HepG2 (cell line): ENCODE results near the gene AFF1. TPM values are rescaled to one million over a fixed set of nuclear protein-coding genes. Genes with fewer than 3 reads are reported as not detected.

Source experiments
- ATF7-NPFF ChIP-seq: sonication (generic); formaldehyde crosslinking; IDR thresholded peaks from 2 replicates; pipeline ENCODE4 v1.8.1; 2023; ENCODE audit warnings: mild to moderate bottlenecking, low read depth, missing genetic modification reagents, moderate library complexity
- CBX2 ChIP-seq, 2 experiments: fragments of 200-600 bp in 1 of 2; sonication (generic); formaldehyde crosslinking in 1 of 2; IDR thresholded peaks; 2 replicates each; pipeline versions ENCODE4 v1.7.0 to v1.8.1; 2018 to 2022; ENCODE audit warnings: low read depth in 2 of 2, low read length in 1 of 2, mild to moderate bottlenecking in 1 of 2, missing genetic modification reagents in 1 of 2
- EEA1 ChIP-seq: sonication (generic); formaldehyde crosslinking; IDR thresholded peaks from 2 replicates; pipeline ENCODE4 v1.5.1; 2020; ENCODE audit warnings: mild to moderate bottlenecking, missing genetic modification reagents, borderline replicate concordance
- ESRRA ChIP-seq: sonication (generic); formaldehyde crosslinking; IDR thresholded peaks from 2 replicates; pipeline ENCODE4 v1.5.1; 2020; ENCODE audit warnings: mild to moderate bottlenecking, low read depth, missing genetic modification reagents
- HNRNPL ChIP-seq: fragments of 200-400 bp; formaldehyde crosslinking; IDR thresholded peaks from 2 replicates; pipeline ENCODE4 v1.6.1; 2017; ENCODE audit warnings: mild to moderate bottlenecking, low read depth, low read length
- MAF1 ChIP-seq: sonication (generic); formaldehyde crosslinking; IDR thresholded peaks from 2 replicates; pipeline ENCODE4 v1.5.0; 2020; ENCODE audit warnings: missing genetic modification reagents, borderline replicate concordance
- NAIF1 ChIP-seq: sonication (generic); formaldehyde crosslinking; IDR thresholded peaks from 2 replicates; pipeline ENCODE4 v1.5.0; 2020; ENCODE audit warnings: mild to moderate bottlenecking, missing genetic modification reagents, borderline replicate concordance
- NR3C1 ChIP-seq: sonication (generic); formaldehyde crosslinking; IDR thresholded peaks from 2 replicates; pipeline ENCODE4 v1.4.0; 2020; ENCODE audit warnings: missing genetic modification reagents
- PATZ1 ChIP-seq: sonication (generic); formaldehyde crosslinking; IDR thresholded peaks from 2 replicates; pipeline ENCODE4 v1.4.0; 2020; ENCODE audit warnings: missing genetic modification reagents
- SAFB2 ChIP-seq: sonication (generic); formaldehyde crosslinking; IDR thresholded peaks from 2 replicates; pipeline ENCODE4 v1.5.1; 2020; ENCODE audit warnings: missing genetic modification reagents, low read depth, mild to moderate bottlenecking, borderline replicate concordance
- SRSF4 ChIP-seq: fragments of 200-400 bp; formaldehyde crosslinking; IDR thresholded peaks from one replicate; pipeline ENCODE4 v1.6.1; 2018; ENCODE audit warnings: mild to moderate bottlenecking, low read depth, low read length, moderate library complexity; ENCODE audit not compliant: poor library complexity, severe bottlenecking
- TEAD3 ChIP-seq: optimal IDR thresholded peaks from 2 replicates; pipeline ENCODE3; 2016; ENCODE audit warnings: borderline replicate concordance
- UBTF ChIP-seq: sonication (generic); formaldehyde crosslinking; IDR thresholded peaks from 2 replicates; pipeline ENCODE4 v1.4.0; 2020; ENCODE audit warnings: mild to moderate bottlenecking, missing genetic modification reagents
- ZNF18 ChIP-seq: sonication (generic); formaldehyde crosslinking; IDR thresholded peaks from 2 replicates; pipeline ENCODE4 v1.8.0; 2022; ENCODE audit warnings: mild to moderate bottlenecking, missing genetic modification reagents; ENCODE audit not compliant: insufficient replicate concordance
- ZNF224 ChIP-seq: sonication (generic); formaldehyde crosslinking; IDR thresholded peaks from 2 replicates; pipeline ENCODE4 v1.5.0; 2020; ENCODE audit warnings: mild to moderate bottlenecking, missing genetic modification reagents
- ZNF225 ChIP-seq: sonication (generic); formaldehyde crosslinking; IDR thresholded peaks from 2 replicates; pipeline ENCODE4 v1.4.0; 2020; ENCODE audit warnings: mild to moderate bottlenecking, missing genetic modification reagents
- ZNF616 ChIP-seq: sonication (generic); formaldehyde crosslinking; IDR thresholded peaks from 2 replicates; pipeline ENCODE4 v1.5.0; 2020; ENCODE audit warnings: low read depth, mild to moderate bottlenecking, missing genetic modification reagents
- ZNF652 ChIP-seq: IDR thresholded peaks from 2 replicates; pipeline ENCODE4 v1.6.1; 2016; ENCODE audit warnings: low read depth, borderline replicate concordance
- ZNF782 ChIP-seq: sonication (generic); formaldehyde crosslinking; IDR thresholded peaks from 2 replicates; pipeline ENCODE4 v1.4.0; 2020; ENCODE audit warnings: missing genetic modification reagents, mild to moderate bottlenecking, borderline replicate concordance
- ZNF891 ChIP-seq: sonication (generic); formaldehyde crosslinking; IDR thresholded peaks from 2 replicates; pipeline ENCODE4 v1.5.0; 2020; ENCODE audit warnings: mild to moderate bottlenecking, missing genetic modification reagents
- polyA plus RNA-seq, 8 experiments: library from polyadenylated mRNA; depleted of rRNA in 3 of 8; stranded (reverse) in 7 of 8; unstranded in 1 of 8; fragments of >200 nt; fragmentation: Illumina TruSeq in 4 of 8; extraction: Trizol in 4 of 8; gene quantifications; 2 replicates each; pipeline versions ENCODE4 v1.2.1 to v1.2.3, GENCODE V29; 2011 to 2016; ENCODE audit warnings: low read depth in 4 of 8, missing spikeins in 1 of 8, mixed read lengths in 1 of 8; ENCODE audit not compliant: insufficient read depth in 1 of 8
- total RNA-seq, 5 experiments: library from RNA; depleted of rRNA; stranded (reverse); fragments of >200 nt; fragmentation: Illumina TruSeq; extraction: Trizol; gene quantifications; 2 replicates each; pipeline ENCODE4 v1.2.3, GENCODE V29; 2016; ENCODE audit warnings: low read depth in 1 of 5
- TF ChIP-seq, protein P1 (sequence below): sonication (generic); formaldehyde crosslinking; IDR thresholded peaks from 2 replicates; pipeline ENCODE4 v1.5.1; 2020; ENCODE audit warnings: missing genetic modification reagents, mild to moderate bottlenecking, borderline replicate concordance

Gene AFF1
- total and polyA plus RNA-seq, 2 of the 13 experiments (the other 11 are each of a cell fraction or from before 2014, with no cell fraction given): 15.5 to 15.9 TPM

DNA sequence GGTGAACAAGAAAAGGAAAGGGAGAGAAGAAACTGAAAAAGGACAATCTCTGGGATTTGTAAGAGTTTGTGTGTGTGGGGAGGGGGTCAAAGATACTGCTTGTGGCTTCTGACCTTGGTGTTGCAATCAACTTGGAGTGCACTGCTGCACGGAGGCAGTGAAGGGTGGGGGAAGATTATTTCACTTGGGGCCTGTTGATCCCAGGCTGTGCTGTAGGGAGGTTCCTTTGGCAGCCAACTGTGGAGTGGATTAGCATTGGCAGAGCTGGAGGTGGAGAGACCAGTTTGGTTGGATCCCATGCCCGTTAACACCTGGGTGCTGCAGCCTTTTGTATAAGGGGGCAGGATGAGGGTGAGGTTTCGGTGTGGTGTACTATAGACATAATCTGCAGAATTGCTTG, 38.2 kb downstream of the AFF1 start (continued):
- TF ChIP-seq, protein P1, sequence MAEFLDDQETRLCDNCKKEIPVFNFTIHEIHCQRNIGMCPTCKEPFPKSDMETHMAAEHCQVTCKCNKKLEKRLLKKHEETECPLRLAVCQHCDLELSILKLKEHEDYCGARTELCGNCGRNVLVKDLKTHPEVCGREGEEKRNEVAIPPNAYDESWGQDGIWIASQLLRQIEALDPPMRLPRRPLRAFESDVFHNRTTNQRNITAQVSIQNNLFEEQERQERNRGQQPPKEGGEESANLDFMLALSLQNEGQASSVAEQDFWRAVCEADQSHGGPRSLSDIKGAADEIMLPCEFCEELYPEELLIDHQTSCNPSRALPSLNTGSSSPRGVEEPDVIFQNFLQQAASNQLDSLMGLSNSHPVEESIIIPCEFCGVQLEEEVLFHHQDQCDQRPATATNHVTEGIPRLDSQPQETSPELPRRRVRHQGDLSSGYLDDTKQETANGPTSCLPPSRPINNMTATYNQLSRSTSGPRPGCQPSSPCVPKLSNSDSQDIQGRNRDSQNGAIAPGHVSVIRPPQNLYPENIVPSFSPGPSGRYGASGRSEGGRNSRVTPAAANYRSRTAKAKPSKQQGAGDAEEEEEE (CRISPR knock-in tag): no peak
- TF ChIP-seq ATF7-NPFF (CRISPR knock-in tag) (no peak), MAF1 (CRISPR knock-in tag) (no peak), SRSF4 (no peak), EEA1 (CRISPR knock-in tag) (no peak), NR3C1 (CRISPR knock-in tag) (no peak), ESRRA (CRISPR knock-in tag) (no peak), ZNF616 (CRISPR knock-in tag) (no peak), ZNF225 (CRISPR knock-in tag) (no peak), HNRNPL (no peak), ZNF224 (no peak), TEAD3 (CRISPR knock-in tag) (peak; percentile 64), CBX2 (IDR thresholded peaks at IDR 0.05; ENCODE audit: low read depth, low read length) (no peak), CBX2 (CRISPR knock-in tag; IDR thresholded peaks at IDR 0.05; ENCODE audit: low read depth) (0 out of 2 replicates have a peak, but pooled peaks have one; percentile 38), ZNF891 (CRISPR knock-in tag) (no peak), NAIF1 (CRISPR knock-in tag) (no peak), ZNF652 (CRISPR knock-in tag) (peak; percentile 15; the same call in 1 of the 2 replicates), SAFB2 (CRISPR knock-in tag) (no peak), ZNF782 (CRISPR knock-in tag) (no peak), UBTF (peak; percentile 15; the same call in 1 of the 2 replicates), PATZ1 (CRISPR knock-in tag) (peak; percentile 98), ZNF18 (CRISPR knock-in tag) (no peak)
